Astrocyte of the cerebellum (primary cell): ENCODE data around the gene SLC4A4.

Source experiments
- DNase-seq: peaks from one replicate; pipeline ENCODE4 v3.0.0-alpha.2; 2011; ENCODE audit warnings: low read depth
- H3K4me3 ChIP-seq: 2 replicates; pipeline ENCODE4 v1.5.1; 2011; ENCODE audit warnings: mild to moderate bottlenecking, low read depth, low read length, moderate library complexity
- in situ Hi-C: cut with HindIII; loops from 2 replicates; pipeline ENCODE4 v1.10.0; 2017; ENCODE audit warnings: low sequenced_read_pairs
- TF ChIP-seq, protein P1 (sequence below): IDR thresholded peaks from 2 replicates; pipeline ENCODE4 v1.5.1; 2012; ENCODE audit warnings: low read length, low read depth, moderate library complexity, mild to moderate bottlenecking; ENCODE audit errors: missing control alignments

SLC4A4 gene

DNA sequence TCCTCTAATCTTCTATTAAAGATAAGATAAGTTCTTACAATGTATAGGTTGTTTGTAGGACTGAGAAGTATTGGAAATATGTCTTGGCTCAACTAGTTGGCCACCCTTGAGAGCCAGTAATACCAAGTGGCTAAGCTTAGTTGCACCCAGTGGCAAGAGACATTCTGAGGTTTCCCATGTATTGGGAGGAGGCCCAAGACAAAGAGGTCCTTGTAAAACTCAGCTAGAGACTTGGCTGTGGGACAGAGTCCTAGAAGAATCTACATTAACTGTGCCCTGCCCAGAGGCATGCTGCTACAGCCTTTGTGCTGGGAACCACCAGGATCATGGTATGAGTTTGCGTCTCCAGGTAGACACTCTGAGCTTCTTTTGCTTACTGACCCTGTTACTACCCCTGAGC is 41.9 kb upstream of the SLC4A4 start:
- no peak for DNase-seq
- TF ChIP-seq, protein P1, sequence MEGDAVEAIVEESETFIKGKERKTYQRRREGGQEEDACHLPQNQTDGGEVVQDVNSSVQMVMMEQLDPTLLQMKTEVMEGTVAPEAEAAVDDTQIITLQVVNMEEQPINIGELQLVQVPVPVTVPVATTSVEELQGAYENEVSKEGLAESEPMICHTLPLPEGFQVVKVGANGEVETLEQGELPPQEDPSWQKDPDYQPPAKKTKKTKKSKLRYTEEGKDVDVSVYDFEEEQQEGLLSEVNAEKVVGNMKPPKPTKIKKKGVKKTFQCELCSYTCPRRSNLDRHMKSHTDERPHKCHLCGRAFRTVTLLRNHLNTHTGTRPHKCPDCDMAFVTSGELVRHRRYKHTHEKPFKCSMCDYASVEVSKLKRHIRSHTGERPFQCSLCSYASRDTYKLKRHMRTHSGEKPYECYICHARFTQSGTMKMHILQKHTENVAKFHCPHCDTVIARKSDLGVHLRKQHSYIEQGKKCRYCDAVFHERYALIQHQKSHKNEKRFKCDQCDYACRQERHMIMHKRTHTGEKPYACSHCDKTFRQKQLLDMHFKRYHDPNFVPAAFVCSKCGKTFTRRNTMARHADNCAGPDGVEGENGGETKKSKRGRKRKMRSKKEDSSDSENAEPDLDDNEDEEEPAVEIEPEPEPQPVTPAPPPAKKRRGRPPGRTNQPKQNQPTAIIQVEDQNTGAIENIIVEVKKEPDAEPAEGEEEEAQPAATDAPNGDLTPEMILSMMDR: no peak

DNA sequence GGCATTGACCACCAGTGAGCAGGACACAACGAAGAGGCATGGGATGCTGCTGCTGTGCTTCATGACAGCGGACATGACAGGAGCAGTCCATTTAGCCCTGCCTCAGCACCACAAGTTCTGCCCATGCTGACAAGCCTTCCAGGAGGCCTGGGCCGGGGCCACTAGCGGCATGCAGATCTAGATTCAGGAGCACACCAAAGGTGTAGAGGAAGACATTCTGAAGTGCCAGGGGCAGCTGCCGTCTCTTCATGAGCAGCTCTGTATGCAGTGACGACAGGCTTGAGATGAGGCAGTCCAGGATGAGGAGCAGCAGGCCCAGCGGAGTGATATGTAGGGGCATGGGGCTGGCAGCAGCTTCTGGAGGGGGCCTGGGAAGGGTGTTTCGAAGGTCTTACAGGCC is 38.5 kb upstream of the SLC4A4 start:
- TF ChIP-seq, protein P1: no peak
- H3K4me3 ChIP-seq: no peak overlapping the region
- no peak for DNase-seq
- in situ Hi-C loops: no loop called here

More for the DNA sequence above, 41.9 kb upstream of the SLC4A4 start:
- H3K4me3 ChIP-seq: no peak overlapping the region
- in situ Hi-C loops: no loop called here

DNA sequence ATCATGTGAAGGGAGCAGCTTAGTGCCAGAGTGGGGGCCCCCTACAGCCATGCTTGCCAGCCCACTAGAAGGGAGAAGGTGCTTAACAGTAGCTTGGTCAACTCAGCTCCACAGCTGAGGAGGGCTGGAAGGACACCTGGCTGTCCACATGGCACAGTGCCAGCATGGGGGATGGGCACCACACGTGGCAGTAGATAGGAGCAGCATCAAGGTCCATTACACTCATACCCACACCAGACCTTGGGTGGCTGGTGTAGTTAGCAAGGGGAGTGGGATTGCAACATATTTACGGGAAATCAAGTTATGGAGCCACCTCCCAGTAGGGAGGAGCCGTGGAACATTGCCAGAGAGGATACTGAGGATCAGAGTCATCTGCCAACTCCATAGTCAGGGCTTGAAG is 37.9 kb upstream of the SLC4A4 start:
- no peak for DNase-seq
- in situ Hi-C loops: no loop called here
- TF ChIP-seq, protein P1: no peak
- no peak overlapping the region for H3K4me3 ChIP-seq

DNA sequence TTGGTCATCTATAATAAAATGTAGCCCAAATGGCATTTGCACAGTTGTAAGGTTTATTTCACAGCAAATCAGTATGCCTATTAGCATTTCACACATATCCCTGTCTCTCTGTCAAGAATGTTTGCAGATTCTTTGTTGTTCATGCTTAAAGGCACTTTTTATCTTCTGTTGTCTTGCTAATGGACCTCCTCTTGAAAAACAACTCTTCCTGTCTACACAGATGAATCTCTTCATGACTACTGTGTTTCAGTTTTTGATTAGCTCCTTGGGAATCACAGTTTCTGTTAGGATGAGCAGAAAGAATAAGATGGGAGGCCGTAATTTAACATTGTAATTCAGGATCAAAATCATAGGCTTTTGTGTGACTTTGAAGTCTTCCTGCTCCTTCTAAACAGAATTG is 35.5 kb upstream of the SLC4A4 start:
- in situ Hi-C loops: no loop called here

DNA sequence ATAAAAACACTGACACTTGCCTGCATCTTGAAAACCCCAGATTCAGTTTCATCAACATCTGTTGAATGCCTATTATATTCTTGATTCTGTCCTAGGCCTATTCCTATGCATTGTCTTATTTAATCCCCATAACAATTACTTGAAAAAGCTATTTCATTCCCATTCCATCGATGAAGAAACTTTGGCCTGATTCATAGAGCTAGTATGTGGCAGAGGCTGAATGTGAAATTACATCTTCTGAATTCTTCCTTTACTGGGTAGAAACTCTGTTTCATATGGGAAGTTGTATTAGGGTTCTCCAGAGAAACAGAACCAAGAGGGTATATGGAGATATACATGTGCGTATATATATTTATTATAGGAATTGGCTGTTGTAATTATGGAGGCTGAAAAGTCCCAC is 35.0 kb upstream of the SLC4A4 start:
- in situ Hi-C loops: no loop called here
- TF ChIP-seq, protein P1: no peak

More for the DNA sequence above, 35.5 kb upstream of the SLC4A4 start:
- DNase-seq: no peak
- TF ChIP-seq, protein P1: no peak
- no peak overlapping the region for H3K4me3 ChIP-seq

DNA sequence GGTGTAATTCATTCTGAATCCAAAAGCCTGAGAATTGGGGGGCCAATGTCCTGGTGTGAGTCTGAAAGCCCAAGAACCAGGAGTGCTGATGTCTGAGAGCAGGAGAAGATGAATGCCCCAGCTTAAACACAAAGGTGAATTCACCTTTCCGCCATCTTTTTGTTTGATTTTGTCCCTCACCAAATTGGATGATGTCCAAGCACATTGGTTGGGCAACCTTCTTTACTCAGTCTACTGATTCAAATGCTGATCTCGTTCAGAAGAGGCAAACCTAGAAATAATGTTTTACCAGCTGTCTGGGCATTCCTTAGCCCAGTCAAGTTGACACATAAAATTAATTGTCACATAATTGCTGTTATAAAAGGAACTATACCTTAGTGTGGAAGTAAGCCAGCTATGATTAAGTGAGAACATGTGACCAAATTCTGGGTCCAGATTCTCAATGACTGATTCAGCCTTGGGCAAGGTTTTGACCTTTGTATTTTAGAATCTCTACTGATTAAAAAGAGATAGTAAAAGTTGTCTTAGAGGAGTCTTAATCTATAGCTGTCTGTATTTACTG is 34.5 kb upstream of the SLC4A4 start:
- in situ Hi-C loops: no loop called here
- DNase-seq: no peak
- TF ChIP-seq, protein P1: no peak
- H3K4me3 ChIP-seq: no peak overlapping the region

More for the DNA sequence above, 35.0 kb upstream of the SLC4A4 start:
- H3K4me3 ChIP-seq: no peak overlapping the region
- no peak for DNase-seq

DNA sequence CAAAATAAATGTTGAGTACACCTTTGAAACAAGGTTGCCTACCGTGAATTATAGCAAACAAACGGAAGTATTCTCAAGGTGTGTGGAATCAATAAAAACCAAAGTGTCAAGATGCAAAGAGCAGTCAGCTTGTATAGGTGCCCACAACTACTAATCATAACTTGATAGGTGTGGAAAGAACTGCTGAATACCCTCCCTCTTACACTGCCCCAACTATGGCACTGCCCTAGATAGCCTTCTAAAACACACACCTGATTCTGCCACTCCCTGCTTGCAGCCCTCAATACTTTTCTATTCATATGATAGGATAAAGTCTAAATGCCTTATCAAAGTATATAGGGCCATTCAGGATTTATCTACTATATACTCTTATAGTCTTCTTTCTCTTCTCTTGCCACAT is 31.1 kb upstream of the SLC4A4 start:
- in situ Hi-C loops: no loop called here
- no peak for DNase-seq
- TF ChIP-seq, protein P1: no peak

More for the DNA sequence above, 31.1 kb upstream of the SLC4A4 start:
- H3K4me3 ChIP-seq: no peak overlapping the region
